Gastroesophageal sphincter (tissue), 3 donors: ENCODE measurements around the gene PIP5K1C.

ENCODE experiments used
- CTCF ChIP-seq, 4 experiments: fragments of 200-600 bp in 2 of 4; fragments of 450-650 bp in 2 of 4; sonication (generic) in 1 of 4; IDR thresholded peaks; one replicate each; pipeline ENCODE4 v1.5.1; 2017 to 2019; ENCODE audit warnings: antibody characterized with exemption in 4 of 4, mild to moderate bottlenecking in 2 of 4, moderate library complexity in 2 of 4
- EP300 ChIP-seq: sonication (generic); formaldehyde crosslinking; IDR thresholded peaks from one replicate; pipeline ENCODE4 v1.6.1; 2017; ENCODE audit warnings: antibody characterized with exemption, mild to moderate bottlenecking
- POLR2A ChIP-seq, 2 donors: fragments of 450-650 bp; IDR thresholded peaks; one replicate each; pipeline ENCODE4 v1.6.1; 2017; ENCODE audit warnings: antibody characterized with exemption in 2 of 2, mild to moderate bottlenecking in 2 of 2, moderate library complexity in 1 of 2
- POLR2AphosphoS5 ChIP-seq: sonication (generic); formaldehyde crosslinking; IDR thresholded peaks from one replicate; pipeline ENCODE4 v1.6.1; 2017; ENCODE audit warnings: antibody characterized with exemption

GRCh38 chr19:3601021-3601420, 99.2 kb downstream of the PIP5K1C start:
- TF ChIP-seq EP300, result no peak
- no peak for TF ChIP-seq CTCF (IDR thresholded peaks at IDR 0.05)
- no peak for TF ChIP-seq POLR2AphosphoS5
- no peak for TF ChIP-seq POLR2A (IDR thresholded peaks at IDR 0.05)
